ENCODE measurements around the gene PEF1.
A peak's percentile ranks its signal among the peaks of the same experiment; 100 is the strongest.

Gene PEF1

DNA sequence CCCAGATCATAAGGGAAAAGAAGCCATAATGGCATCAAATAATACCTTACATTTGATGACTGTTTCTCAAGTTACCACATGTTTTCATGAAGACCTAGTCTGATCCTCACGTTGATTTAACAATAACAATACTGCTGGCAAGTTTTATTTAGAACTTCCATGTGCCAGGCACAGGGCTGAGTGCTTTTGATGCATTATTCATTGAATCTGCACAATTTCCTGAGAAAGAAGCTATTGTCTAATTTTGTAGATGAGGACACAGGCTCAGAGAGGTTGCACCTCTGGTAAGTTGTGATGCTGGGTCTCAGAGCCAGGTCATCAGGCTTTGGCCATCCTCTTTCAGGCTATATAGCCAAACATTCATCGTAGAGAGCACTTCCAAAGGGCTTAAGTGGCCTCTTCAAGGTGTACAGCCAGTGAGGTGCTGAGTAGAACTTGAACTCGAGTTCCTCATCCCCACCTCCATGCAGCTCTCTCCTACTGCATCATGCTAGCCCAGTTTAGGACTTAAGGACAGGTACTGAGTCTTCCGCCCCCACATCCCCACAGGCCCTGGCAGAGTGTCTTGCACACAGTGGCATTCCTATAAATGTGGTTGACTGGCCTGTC is 8.3 kb upstream of the PEF1 start:
- DNase-seq: no peak

- no peak for DNase-seq
These were observed 7.1 kb upstream of the PEF1 start for GRCh38 chr1:31651766-31652165.

DNA sequence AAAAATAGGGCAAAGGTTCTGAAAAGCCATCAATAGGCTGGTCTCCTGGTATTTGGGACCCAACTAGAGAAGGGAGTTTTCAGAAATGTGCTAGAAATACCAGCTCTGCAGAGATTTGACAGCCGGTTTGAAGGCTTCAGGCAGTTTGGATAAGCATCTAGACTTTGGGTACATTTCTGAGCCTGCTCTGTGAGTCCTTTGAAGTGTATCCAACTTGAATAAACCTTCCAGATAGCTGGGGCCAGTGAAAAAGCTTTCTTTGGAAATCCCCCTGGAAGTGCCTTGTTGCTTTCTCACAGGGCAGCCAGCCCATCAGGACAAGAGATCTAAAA is 6.4 kb upstream of the PEF1 start:
- no peak for DNase-seq

- DNase-seq: peak; percentile 41
These were observed 5.7 kb upstream of the PEF1 start for GRCh38 chr1:31650161-31651088.

- DNase-seq: no peak
These were observed 4.1 kb upstream of the PEF1 start for GRCh38 chr1:31648641-31649357.

GRCh38 chr1:31648190-31648589 is 3.5 kb upstream of the PEF1 start:
- DNase-seq: no peak

GRCh38 chr1:31647106-31647505 is 2.4 kb upstream of the PEF1 start:
- no peak for DNase-seq

DNA sequence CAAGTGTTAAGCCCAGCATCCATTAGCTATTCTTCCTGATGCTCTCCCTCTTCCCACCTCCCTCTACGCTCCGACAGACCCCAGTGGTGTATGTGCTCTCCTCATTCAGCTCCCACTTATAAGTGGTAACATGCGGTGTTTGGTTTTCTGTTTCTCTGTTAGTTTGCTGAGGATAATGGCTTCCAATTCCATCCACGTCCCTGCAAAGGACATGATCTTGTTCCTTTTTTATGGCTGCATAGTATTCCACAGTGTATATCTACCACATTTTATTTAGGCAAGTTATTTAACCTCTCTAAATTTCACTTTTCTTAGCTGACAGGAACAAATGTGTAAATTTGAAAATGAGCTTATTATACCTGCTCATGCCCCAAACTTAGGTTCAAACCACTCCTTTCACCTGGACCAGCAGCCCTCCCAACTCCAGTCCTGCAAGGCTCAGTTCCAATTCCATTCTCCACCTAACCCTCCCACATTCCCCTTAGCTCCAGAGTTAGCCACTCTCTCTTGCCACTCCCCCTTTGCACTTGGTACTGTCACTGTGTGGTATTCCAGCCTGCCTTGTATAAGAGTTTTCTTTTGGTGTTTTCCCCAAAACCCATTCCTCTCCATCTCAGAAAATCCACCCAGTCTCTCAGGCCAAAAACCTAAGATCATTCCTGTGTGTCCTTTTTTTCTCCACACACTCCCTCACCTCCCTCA is 1.7 kb upstream of the PEF1 start:
- DNase-seq: no peak

DNA sequence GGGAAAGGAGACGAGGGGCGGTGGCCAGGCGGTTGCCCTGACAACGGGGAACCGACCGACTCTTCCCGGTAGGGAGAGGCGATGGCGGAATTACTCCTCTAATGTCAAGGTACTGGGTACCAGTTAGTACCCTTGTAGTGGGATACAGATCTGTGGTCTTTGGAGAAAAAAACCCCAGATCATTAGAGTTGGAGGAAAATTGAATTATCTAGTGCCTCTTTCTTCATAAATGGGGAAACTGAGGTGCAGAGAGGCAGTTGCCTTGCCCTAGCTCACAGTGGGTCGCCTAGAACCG is 545 bp upstream of the PEF1 start:
- DNase-seq: no peak

DNA sequence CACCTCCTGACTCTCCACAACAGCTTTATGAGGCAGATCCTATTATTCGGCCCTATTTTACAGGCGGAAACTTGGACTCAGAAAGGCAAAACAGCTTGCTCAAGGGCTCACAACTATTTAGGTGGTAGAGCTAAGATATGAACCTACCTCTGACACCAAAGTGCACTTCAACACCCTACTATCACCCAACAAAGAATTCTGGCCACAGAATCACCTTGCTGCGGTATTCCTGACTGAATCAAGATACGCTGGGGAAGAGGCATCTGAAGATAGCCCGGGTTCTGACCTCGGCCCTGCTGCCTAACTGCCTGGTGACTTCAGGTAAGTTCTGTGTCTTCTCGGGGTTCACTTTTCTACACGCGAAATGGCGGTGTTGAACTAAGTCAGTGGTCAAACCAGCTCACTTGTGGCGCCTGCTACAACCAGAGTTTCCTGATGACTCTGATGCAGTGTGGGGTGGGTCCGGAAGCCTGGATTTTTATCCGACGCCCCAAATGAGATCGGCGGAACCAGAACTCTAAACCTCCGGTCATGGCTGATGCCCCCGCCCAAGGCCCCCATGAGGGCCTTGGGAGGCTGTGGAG is 608 bp downstream of the PEF1 start:
- no peak for DNase-seq

GRCh38 chr1:31642897-31643296 is 1.8 kb downstream of the PEF1 start:
- DNase-seq: no peak

GRCh38 chr1:31642366-31642765 is 2.3 kb downstream of the PEF1 start:
- no peak for DNase-seq

GRCh38 chr1:31640964-31641363 is 3.7 kb downstream of the PEF1 start:
- DNase-seq: no peak

GRCh38 chr1:31640179-31640578 is 4.5 kb downstream of the PEF1 start:
- DNase-seq: no peak

- peak; percentile 68 for DNase-seq
These were observed 5.1 kb downstream of the PEF1 start for GRCh38 chr1:31639543-31639942.

DNA sequence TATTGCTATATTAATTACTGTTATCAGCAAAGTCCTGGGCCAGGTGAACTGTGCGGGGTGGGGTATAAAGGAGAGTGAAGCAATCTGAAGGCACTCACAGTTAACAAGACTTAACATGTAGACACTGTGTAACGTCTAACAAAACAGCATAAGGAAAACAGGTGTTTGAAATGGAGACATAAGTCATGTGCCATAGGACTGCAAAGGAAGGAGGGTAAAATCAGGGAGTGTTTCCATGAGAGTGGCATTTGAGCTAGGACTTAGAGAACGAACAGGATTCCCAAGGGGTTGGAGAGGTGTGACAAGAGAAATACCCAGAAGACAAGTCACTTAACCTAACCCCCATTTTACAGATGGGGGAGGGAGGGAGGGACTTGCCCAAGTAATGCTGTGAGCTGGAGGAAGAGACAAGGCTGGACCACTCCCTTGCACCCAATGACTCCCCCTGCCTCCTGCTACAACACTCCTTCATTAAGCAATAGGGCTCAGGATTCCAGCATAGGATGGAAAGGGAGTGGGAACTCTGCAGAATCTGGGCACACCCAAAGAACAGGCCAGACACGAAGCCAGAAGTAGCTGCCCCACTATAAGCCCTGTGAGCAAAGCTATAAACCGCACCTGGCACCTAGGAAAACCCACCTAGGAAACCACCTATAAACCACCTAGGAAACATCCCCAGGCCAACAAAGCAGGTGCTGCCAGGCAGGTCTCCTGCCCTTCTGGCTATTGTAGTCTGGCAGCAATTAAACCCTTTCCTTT is 6.6 kb downstream of the PEF1 start:
- DNase-seq: no peak

- DNase-seq: peak; percentile 12
These were observed 11.6 kb downstream of the PEF1 start for GRCh38 chr1:31633117-31633516.

DNA sequence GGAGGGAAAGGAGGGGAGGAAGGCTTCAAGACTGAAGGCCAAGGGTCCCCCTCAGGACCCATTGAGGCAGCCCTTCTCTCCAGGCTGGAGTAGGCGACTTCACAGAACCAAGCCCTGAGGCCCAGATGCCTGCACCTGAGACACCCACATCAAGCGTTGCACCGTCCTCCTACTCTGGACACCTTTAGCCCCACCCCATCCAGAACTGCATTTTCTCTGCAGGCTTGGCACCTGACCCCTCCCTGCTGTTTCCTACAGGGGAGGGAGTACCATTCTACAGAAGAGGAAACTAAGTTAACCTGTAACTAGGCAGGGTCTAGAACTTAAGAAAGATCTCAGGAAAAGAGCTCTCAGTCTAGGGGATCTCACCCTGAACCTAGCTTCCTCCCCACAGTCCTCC is 12.0 kb downstream of the PEF1 start:
- DNase-seq: no peak

DNA sequence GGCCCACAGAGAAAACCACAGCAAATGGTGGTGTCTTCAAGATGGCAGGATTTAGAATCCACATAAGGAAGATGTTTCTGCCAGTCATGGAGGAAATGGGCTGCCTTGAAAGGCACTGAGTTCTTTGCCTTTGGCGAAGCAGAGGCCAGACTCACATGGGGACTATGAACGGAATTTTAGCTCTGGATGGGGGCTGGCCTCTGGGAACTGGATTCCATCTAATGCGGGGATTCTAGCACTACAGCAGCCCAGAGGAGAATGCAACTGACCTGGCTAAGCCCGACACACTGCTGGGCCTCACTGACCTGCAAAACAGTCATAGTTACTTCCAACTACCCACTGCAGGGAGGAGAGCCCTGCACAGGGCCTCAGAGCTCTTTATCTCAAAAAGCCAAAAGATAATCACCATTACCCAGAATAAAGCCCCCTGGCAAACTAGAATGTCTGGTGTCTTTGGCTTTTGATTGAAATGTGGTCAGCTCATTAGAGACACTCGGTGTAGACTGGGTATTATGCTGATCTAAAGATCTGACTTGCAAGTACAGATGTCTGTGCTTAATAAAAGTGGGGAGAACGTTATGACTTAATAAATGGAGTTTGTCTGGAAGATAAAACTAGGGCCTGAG is 15.6 kb downstream of the PEF1 start:
- no peak for DNase-seq

DNA sequence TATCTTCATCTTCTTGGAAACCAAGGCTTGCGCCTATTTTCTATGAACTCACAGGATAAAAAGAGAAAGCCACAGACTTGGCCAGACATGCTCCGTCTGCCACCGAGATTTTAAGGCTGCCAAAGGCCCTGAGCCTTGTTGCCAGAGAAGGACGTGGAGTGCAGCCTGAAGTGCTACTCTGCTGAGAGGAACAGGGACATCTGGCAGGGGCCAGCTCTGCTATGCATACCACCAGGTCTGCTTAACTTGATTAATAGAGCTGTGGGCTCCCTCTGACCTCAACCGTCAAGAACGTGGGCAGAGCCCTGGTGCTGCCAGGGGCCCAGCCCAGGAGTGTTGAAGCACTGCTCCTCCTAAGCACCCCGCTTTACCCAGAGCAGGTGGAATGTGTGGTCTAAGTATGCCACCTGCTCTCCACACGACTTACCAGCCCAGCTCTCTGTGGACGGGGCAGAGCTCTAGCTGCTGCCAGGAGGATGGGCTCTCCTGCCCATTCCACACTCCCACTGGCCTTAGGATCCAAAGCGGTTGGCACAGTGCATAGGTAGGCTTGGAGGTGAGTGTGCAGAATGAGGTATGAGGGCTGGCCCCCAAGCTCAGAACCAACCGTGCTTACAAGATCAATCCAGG is 16.6 kb downstream of the PEF1 start:
- DNase-seq: no peak

- no peak for DNase-seq
These were observed 17.3 kb downstream of the PEF1 start for GRCh38 chr1:31627301-31627929.
